ENCODE measurements around the gene BPIFB1.

Gene BPIFB1, protein sequence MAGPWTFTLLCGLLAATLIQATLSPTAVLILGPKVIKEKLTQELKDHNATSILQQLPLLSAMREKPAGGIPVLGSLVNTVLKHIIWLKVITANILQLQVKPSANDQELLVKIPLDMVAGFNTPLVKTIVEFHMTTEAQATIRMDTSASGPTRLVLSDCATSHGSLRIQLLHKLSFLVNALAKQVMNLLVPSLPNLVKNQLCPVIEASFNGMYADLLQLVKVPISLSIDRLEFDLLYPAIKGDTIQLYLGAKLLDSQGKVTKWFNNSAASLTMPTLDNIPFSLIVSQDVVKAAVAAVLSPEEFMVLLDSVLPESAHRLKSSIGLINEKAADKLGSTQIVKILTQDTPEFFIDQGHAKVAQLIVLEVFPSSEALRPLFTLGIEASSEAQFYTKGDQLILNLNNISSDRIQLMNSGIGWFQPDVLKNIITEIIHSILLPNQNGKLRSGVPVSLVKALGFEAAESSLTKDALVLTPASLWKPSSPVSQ

DNA sequence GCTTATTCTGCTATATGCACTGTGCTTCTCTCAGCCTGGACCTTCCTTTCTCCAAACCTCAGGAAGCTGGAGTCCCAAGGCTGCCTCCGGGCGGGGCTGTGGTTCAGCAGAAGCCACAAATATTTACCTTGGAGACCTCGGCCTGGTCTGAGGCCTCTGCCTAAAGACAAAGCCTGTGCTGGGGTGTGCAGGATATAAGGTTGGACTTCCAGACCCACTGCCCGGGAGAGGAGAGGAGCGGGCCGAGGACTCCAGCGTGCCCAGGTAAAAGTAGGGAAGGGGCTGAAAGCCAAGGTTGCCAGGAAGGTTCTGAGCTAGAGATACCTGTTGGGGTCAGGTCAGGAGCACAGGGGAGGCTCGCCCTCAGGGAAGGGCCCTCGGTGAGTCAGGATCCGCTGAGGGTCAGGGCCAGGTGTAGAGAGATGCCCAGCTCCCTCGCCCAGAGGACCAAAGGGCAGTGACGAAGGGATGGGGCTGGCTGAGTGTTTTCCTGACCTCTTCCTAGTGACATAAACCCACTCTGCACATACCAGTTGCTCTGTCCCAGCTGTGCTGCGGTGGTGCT, at the start of gene BPIFB1:
TSS of gene BPIFB1 (plus strand) at position 224 of the 565 bp plus-strand sequence. CDS start 2,860 bp downstream, outside the sequence.
- no peak for DNase-seq

DNA sequence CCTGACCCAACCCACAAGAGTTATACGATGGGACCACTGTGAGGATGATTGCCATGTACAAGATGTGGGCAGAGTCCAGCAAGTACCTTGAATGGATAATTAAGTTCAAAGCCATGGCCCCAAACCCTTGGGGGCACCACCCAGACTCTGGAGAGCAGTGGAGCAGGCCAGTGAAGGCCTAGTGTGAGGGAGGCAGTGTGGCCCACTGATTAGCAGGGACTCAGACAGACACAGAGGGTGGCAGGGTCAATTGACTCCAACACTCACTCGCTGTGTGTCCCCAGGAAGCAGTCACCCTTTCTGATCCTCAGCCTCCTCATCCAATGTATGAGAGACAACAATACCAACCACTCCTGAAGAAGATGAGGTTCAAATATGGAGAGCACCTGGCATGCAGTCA, 49.0 kb upstream of the BPIFB1 start:
- DNase-seq, result no peak

DNA sequence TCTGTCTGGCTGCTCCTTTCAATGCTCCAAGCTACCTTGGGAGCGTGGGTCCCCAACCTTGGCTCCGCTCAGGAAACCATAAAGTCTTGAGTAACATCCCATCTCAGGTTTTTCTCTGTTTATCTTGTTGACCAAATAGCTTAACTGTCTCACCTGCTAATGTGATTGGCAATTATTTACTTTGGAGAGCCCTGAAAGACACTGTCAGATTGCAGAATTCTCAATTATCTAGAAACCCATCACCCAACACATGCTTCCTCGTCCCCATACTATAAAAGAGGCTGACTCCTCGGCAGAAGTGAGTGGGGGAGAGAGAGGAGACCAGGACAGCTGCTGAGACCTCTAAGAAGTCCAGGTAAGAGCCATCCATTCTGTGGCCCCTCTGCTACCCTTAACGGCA, 47.3 kb upstream of the BPIFB1 start, which contains the start of gene BPIFA1:
TSS of gene BPIFA1 (plus strand) at position 301 of the 400 bp plus-strand sequence. CDS start 1,716 bp downstream, outside the sequence.
- DNase-seq, result no peak

DNA sequence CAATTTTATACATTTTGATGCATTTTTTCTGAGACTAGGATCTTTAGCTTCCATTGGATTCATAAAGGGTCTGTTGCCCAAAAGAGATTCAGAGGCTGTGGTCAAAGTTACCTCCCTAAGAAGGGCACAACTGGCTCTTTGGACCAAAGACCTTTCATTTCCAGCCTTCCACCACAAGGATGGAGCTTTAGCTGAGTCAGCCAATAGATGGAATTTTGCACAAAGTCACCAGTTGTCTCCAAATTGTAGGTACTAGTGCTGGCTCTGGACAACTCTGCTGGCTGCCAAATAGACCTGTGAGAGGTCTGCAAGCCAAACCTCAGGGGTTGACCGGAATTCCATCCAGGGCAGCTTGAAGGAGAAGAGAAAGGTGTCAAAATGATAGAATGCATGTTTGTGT, 46.7 kb upstream of the BPIFB1 start:
- DNase-seq, result no peak

DNA sequence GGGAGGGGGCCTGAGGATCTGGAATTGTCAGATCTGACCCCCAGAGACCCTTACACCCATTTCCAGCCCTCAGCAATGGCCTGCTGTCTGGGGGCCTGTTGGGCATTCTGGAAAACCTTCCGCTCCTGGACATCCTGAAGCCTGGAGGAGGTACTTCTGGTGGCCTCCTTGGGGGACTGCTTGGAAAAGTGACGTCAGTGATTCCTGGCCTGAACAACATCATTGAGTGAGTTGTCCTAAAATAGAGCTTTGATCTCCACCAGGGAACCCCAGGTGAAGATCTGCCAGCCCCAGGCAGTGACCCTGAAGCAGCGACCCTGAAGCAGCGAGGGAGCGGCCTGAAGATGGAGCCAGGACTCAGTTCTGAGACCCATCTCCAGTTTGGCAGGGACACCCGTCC, 45.0 kb upstream of the BPIFB1 start:
- DNase-seq, result no peak

DNA sequence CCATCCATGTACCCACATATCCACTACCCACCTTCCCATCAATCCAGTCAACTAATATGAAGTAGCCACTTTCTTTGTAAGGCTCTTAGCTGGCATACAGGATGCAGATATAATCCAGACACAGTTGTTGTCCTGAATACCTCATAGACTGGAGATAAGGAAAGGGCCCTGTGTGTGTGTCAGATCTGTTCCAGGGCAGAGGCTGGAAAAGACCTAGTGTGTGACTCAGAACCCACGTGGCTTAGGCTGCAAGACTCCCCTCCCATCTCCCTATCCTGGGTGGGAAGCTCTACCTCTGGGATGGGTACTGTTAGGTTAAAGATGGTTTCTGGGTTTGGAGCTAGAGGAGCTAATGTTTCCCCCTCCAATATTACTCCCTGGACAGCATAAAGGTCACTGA, 43.6 kb upstream of the BPIFB1 start:
- DNase-seq, result no peak

DNA sequence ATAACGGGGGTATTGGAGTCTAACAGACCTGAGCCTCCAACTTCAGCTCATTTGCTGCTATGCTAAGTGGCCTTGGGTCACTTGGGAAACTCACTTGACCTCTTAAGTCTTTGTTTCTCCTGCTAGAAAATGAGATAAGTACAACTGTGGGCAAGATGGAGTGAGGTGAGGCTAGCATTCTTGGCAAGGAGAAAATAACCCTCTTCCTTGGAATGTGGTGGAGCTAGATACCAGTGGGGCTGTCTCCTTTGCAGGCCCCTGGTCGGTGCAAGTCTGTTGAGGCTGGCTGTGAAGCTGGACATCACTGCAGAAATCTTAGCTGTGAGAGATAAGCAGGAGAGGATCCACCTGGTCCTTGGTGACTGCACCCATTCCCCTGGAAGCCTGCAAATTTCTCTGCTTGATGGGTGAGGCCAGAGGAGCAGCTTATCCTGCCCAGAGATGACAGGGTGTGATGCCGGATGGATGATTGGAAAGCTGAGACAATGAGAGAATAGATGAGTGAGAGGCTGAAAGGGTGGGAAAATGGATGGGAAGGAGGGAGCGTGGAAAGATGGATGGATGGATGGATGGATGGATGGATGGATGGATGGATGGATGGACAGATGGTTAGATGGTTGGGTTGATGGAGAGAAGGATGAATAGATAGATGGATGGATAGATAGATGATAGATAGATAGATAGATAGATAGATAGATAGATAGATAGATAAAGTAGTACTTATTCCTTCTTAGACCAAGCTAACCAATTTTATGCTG, 42.9 kb upstream of the BPIFB1 start:
- no peak for DNase-seq

DNA sequence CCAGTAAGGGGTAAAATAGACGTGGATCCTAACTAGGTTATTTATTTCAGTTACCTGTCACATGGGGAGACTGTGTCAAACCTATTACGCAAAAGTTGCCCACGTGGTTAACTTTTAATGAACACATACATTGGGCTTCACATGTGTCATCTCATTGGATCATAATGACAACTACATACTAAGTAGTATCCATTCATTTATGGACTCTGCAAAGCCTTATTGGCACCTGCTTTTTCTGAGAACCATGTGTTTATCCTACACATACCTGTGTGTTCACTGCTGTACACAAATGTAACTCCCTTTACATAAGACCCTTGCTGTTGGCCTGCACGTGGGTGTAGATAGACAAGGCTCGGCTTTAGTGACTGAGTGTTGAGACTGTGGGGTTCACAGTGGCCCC, 42.1 kb upstream of the BPIFB1 start:
- DNase-seq, result no peak

DNA sequence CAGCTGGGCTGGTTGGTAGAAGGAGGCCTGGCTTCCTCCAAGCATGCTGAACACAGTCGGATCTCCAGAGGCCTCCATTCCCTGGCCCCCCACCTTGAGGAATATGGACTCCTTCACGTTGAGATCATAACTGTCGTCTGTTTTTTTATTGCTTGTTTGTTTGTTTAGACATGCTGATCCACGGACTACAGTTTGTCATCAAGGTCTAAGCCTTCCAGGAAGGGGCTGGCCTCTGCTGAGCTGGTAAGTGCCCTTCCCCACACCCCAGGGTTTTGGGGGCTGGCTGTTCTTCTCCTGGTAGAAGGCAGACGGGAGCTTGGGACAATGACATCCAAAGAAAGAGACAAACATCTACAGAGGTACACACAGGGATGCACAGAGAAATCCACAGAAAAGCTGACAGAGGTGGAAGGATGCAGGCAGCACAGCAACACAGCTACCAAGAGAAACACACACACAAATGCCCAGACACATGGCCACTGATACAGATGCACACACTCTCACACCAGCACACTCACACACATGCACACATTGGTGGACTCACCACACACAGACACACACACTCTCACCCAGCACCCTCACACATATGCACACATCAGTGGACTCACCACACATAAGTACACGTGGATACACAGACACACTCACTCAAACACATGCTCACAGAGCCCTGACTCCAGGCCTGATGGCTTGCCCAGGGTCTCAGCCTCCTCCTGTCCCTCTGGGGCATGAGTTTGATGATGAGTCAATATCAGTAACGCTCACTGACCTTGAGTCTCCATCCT, 40.5 kb upstream of the BPIFB1 start:
- no peak for DNase-seq

DNA sequence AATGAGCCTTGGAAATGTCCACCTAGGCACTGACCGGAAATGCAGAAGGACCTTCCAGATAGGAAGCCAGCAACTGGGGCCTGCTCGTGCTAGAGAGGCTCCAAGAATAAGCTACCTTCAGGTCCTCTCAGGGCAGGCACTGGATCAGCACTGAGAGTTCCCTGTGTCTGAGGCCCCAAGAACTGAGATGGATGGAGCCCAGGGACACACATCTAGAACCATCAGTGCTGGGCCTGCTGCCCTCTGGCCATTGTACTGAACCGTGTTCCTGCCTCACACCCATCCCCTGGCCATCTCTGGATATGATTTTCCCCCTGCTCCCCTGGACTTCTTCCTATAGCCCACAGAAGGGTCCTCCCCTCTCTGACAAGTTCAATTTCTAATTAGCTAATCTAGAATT, 36.9 kb upstream of the BPIFB1 start:
- DNase-seq, result no peak

DNA sequence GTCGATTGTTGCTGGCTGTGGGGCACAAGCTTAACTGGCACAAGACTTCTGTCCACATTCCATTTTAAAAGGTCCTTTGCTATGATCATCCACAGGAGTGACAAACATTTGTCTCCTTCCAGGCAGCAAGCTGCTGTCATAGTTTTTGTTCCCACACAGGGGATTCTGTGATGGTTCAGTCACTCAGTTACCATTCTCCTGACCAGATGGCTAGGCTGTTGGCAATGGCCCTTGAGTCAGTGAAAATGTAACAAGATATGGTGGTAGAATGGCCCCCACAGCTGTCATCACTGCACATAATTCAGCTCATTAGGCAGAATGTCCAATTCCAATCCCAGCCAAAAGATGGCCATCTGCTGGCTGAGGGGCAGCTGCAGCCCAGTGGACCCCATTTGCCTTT, 33.6 kb upstream of the BPIFB1 start:
- peak; percentile 51 for DNase-seq

DNA sequence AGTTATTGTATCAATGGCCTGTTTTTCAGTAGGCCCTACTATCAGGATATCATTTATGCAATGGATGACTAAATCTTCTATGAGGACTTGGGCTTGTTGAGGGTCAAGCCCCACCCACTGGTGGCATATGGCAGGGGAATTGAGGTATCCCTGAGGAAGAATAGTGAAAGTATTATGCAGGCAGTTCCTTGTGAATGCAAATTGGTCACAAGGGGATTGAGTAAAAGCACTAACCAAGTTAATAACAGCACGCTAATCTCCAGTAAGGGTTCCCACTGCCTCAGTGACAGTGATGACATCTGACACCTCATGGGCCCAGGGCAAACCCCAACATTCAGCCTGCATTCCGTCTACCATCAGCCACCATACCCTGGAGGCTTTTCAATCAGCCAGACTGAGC, 32.3 kb upstream of the BPIFB1 start:
- peak; percentile 51 for DNase-seq

DNA sequence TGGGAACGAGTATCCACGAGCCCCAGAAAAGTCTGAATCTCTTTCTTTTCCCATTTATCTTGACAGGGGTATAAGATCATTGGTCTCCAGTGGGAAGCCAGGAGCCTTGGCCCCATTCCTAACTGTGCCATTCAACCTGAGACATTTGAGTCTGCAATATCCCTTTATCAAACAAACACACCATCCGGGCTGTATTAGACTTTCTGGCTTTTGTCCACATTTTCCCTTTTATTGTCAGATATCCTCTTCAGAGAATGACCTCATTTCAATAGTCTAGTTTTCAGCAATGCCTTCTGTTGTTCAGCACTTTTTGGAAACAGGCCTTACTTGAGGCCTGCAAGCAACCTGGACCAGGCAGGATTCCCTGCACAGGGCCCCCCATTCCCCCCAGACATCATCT, 31.5 kb upstream of the BPIFB1 start:
- DNase-seq, result peak; percentile 24

DNA sequence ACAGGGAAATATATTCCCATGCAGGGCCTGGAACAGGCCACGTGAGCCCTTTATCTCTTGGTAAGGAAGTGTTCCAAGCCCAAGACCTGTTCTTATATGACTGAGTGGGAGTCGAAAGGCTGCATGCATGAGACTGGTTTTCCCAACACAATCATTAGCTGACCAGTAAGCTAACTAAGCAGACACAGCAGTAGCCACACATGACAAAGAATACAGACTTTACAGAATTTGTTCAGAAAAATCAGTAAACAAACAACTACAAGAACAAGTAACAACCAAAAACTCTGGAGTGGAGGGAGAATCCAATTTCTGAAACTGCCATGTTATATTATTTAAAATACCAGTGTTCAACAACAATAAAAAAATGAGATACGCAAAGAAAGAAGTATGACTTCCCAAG, 30.6 kb upstream of the BPIFB1 start:
- DNase-seq, result no peak

DNA sequence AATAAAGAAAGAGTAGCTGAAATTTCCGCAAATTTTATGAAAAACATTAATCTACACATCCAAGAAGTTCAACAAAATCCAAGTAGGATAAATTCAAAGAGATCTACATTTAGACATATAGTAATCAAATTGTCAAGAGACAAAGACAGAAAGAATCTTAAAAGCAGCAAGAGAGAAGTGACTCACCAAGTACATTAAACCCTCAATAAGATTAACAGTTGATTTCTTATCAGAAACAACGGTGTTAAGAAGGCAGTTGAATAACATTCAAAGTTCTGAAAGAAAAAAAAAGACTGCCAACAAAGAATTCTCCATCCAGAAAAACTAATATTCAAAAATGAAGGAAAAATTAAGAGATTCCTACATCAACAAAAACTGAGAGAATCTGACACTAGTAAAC, 28.0 kb upstream of the BPIFB1 start:
- no peak for DNase-seq

DNA sequence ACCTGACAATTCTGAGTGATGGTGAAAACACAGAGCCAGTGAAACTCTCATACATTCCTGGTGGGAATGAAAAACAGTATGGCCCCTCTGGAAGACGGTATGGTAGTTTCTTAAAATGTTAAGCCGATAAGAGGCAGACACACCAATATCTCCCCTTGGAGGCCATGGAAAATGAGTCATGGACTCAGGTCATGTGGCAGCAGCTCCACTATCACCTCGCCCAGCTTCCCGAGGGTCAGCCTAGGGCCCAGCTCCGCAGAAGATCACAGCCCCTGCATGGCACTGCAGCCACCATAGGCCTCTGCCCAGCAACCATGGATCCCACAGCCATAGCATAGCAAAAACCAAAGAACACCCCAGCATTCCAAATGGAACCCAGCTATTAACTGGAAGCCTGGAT, 25.8 kb upstream of the BPIFB1 start:
- DNase-seq, result no peak

DNA sequence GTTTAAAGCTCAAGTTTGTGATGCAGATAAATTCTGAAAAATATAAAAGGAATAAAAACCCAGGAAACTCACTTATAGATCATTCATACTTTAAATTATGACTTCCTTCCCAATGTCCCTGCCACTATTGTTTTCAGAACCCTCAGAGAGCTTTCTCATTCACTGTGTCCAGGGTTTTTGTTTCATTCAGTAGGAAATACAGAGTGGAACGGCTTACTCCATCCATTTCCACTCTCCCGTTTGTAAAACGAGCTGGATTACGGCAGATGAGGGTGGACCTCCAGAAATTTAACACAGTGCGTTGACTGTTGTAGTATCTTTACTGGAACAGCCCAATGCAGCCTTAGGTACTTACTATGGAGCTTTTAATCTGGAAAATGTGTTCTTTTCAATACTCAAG, 23.6 kb upstream of the BPIFB1 start:
- DNase-seq, result no peak

DNA sequence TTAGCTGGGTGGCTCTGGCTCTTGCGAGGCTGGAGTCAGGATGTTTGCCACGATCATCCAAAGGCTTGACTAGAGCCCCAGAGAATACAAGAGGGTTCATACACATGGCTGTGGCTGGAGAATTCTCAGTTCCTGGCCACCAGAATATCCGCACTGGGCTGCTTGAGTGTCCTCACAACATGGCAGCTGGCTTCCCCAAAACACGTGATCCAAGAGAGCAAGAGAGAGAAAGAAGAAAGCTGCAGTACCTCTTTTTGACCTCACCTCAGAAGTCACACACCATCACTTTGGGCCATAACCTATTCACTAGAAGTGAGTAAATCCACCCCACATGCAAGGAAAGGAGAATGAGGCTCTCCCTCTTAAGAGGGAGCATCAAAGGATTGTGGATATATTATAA, 21.5 kb upstream of the BPIFB1 start:
- peak; percentile 21 for DNase-seq

DNA sequence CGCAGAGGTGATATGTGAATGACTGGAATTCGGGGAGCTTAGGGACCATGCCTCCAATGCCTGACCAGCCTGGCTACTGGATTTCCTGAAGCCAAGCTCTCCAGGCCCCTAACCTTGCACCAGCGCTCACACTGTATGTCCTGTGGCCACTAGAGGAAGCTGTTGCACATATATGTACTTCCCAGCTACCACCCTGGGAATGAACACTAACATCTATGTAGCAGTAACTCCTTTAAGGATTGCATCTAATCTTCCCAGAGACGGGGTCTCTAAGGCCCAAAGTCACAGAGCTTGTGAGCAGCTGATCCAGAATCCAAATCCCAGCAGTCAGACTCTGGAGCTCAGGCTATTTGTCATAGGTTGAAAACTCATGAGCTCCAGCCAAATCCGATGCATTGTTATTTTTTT, 20.4 kb upstream of the BPIFB1 start:
- DNase-seq, result peak; percentile 77

DNA sequence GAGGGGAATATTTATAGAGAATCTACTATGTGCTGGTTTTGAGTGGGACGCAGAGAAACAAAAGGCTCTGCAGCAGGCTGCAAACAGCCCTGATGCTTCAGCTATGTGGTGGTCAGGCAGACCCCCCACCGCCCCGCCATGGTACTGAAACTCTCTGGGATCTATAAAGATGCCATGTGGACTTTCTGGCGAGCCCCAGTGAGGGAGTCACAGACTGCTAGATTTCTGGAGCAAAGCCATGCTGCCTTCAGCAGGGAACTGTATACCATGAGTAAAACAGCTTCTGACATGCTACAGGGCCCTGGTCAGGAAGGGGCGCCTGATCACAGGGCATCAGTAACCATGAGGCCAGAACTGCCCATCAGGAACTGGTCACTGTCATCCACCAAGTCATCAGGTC, 19.2 kb upstream of the BPIFB1 start:
- DNase-seq, result no peak

DNA sequence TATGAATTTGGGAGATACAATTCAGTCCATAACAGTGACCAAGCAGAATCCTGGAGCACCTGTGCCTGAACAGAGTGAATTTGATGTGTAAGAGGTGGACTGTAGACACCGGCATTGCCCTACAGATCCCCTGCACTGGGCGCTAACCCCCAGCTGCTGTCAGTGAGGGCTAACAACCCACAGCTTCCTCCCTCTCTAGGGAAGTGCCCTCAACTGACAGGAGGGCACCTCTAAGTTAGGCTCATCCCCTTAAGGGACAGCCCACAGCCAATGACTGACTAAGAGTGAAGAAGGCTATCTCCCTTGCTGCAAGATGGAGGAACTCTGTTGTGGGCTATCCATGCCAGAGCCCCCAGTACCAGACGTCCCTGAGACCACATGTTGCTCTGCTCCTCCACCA, 15.3 kb upstream of the BPIFB1 start:
- no peak for DNase-seq

DNA sequence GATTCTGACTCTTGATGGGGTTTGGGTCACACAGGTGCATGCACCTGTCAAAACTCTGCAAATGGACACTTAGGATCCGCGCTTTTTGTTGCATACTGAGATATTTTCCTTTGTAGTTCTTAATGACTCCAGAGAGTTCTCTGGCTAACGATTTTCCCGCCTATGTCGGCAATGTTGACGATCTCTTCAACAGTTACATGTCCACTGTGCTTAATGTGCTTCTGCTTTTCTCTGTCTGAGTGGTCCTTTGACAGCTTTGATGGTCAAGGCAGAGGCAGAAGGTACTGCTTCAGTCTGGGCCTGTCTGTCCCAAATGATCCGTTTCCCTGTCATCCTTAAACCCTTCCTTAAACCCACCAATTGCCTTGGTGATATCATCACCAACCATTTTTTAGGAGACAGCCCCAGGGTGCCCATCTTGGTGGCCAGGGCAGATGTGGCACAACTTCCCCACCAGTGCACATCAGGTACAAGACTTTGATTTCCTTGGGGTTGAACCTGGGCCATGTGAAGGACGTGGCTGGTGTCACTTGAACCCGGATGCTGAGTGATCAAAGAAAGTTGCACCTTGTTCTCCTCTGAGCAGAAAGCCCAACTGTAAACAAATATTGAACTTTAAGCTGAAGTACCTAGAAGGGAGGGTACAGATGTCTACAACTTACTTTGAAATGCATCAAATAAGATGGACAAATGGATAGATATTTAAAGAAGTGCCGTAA, 10.7 kb upstream of the BPIFB1 start:
- no peak for DNase-seq

Measured in NCI-H1694 (cell line).